ENCODE measurements around the gene LCN2. TPM values are rescaled to one million over a fixed set of nuclear protein-coding genes. Genes with fewer than 3 reads are reported as not detected.

Gene LCN2
- total and polyA plus RNA-seq, 10 of the 15 experiments (the other 5 are each of a cell fraction or from before 2014, with no cell fraction given): not detected

- intact Hi-C loops (cut with micrococcal nuclease; ENCODE audit: unreplicated experiment): no loop called here
- RAD21 ChIA-PET (ENCODE audit: unreplicated experiment): interaction anchor here (0.6 to 2.4 kb wide), 5 partner anchors 10 to 175 kb away, joined by 4 to 11 read pairs (median 7); no protein-coding TSS in a partner anchor
Observed at GRCh38 chr9:128118472-128118857, 30.8 kb upstream of the LCN2 start.

More at GRCh38 chr9:128118472-128118857, 30.8 kb upstream of the LCN2 start:
- H3K79me2 ChIP-seq (ENCODE audit: control insufficient read depth, insufficient read depth, low read length): no peaks in the 10 kb centered on the region
- in situ Hi-C loops (cut with MboI): no loop called here
- ChIA-PET SMC1A (ENCODE audit: uncharacterized antibody, unreplicated experiment) (interaction anchor here (0.8 to 3.0 kb wide), 7 partner anchors 10 to 84 kb away, joined by 3 to 10 read pairs (median 4); partner anchors contain the start of gene NAIF1), CTCF (interaction anchor here (1.4 to 6.1 kb wide), 11 partner anchors 8 to 176 kb away, joined by 3 to 84 read pairs (median 13); partner anchors contain the start of gene PTGES2), POLR2A (no interaction called here)
- ATAC-seq: no peak
- TF ChIP-seq MEF2B (IDR thresholded peaks at IDR 0.05; ENCODE audit: partially characterized antibody, poor library complexity, severe bottlenecking): no peak
- no peak for TF ChIP-seq SRF (IDR thresholded peaks at IDR 0.05; ENCODE audit: low read depth in 2 of 2, low read length in 2 of 2)
- peak; percentile 27; the same call in 1 of the 2 replicates for TF ChIP-seq POLR2A (IDR thresholded peaks at IDR 0.05; ENCODE audit: low read depth, low read length)
- no peak for TF ChIP-seq TCF12 (IDR thresholded peaks at IDR 0.05; ENCODE audit: low read depth, low read length)
- no peak for TF ChIP-seq EZH2 (IDR thresholded peaks at IDR 0.05; ENCODE audit: borderline replicate concordance, control insufficient read depth, low read depth, low read length)
- 0 out of 2 replicates have a peak, but pooled peaks have one; percentile 20 for TF ChIP-seq HDGF (IDR thresholded peaks at IDR 0.05)
- no peak for TF ChIP-seq SIX5 (IDR thresholded peaks at IDR 0.05; ENCODE audit: low read depth, low read length, severe bottlenecking)
- no peak for TF ChIP-seq BACH1 (IDR thresholded peaks at IDR 0.05; ENCODE audit: borderline replicate concordance)
- TF ChIP-seq STAT1 (conservative IDR thresholded peaks at IDR 0.05): no peak
- no peak for TF ChIP-seq MLLT1 (IDR thresholded peaks at IDR 0.05)
- TF ChIP-seq ESRRA (IDR thresholded peaks at IDR 0.05; ENCODE audit: low read length): no peak
- 41% methylated on average over 3 of the region's 3 CpGs for WGBS (ENCODE audit: insufficient coverage, insufficient replicate concordance, low lambda C conversion rate, missing lambda C conversion rate)
- H3K4me3 ChIP-seq: no peak overlapping the region
- H3K27ac ChIP-seq (ENCODE audit: control insufficient read depth, insufficient read depth): no peak overlapping the region
- DNase-seq (ENCODE audit: low read depth, low spot score): no peak
- FAIRE-seq: no peak
- BruUV-seq (replicated peaks): no TSS peak
- no peaks in the 10 kb centered on the region for H3K9me3 ChIP-seq (replicated peaks; ENCODE audit: control insufficient read depth, insufficient read depth, low read length)
- H3K9ac ChIP-seq (ENCODE audit: control insufficient read depth, insufficient read depth, low read length): no peak overlapping the region
- H3K36me3 ChIP-seq (ENCODE audit: control insufficient read depth in 2 of 2, insufficient read depth in 2 of 2, low read length in 1 of 2): peaks cover 11 to 17% of the 10 kb centered on the region in 2 experiments; a peak in 3 of 4 replicates
- H3K27me3 ChIP-seq (replicated peaks in 1 of 2; ENCODE audit: control insufficient read depth in 2 of 2, insufficient read depth in 2 of 2, low read length in 1 of 2): no peaks in the 10 kb centered on the region
- peaks cover 23% of the 10 kb centered on the region for H3K4me1 ChIP-seq (ENCODE audit: control insufficient read depth, insufficient read depth, low read length)
- H2AFZ ChIP-seq (ENCODE audit: control insufficient read depth, low read depth, low read length): no peak overlapping the region
- no peaks in the 10 kb centered on the region for H4K20me1 ChIP-seq (ENCODE audit: control insufficient read depth, insufficient read depth)
- H3K4me2 ChIP-seq (ENCODE audit: control insufficient read depth, insufficient read depth): no peak overlapping the region

Data from GM12878 (cell line).